CD4-positive, alpha-beta T cell treated with Interleukin-1 beta for 1 hour (primary cell): Measurements from ENCODE around the gene FMN1.
A peak's percentile ranks its signal among the peaks of the same experiment; 100 is the strongest.

Source experiments
- DNase-seq, 2 donors: peaks; one replicate each; pipeline ENCODE4 v3.0.0-alpha.2; 2020 to 2022

Gene FMN1

GRCh38 chr15:33194704-33195670, at the start of gene FMN1:
FMN1 (minus strand) TSS chr15:33194714; CDS start chr15:33154914, 39,800 bp downstream.
- peak; percentile 90 to 94 for DNase-seq

DNA sequence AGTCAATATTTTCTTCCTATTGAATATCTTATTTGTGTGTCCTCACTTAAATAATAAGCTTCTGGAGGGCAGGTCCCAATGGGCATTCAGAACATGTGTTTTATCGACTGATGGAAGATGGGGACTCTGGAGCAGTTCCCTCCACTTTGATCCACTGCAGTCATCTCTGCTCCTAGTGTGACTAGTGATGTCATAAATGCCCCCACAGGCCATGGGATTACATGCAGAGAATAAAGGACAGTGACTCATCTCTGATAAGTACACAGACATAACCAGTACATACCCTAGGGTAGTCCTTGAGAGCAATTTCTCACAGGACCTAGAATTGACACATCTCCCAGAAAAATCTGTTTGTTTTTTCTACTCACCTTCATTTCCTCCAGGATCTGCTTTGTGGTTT, 49.4 kb upstream of the FMN1 start:
- DNase-seq, result no peak

DNA sequence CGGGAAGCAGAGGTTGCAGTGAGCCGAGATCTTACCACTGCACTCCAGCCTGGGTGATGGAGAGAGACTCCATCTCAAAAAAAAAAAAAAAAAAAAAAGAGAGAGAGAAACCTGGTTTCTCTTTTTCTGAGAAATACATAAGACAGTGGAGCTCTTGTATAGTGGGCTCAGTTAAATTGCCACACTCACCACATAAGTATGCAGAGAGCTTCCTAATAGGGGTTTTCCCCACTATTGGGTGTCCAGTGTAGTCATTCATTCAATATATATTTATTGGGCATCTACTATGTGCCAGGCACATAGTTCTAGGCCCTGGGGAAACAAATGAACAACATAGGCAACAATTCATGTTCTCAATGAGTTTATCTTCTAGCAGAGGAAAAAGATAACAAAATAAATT, 48.9 kb upstream of the FMN1 start:
- DNase-seq, result no peak

- DNase-seq, result no peak
These were observed 48.2 kb upstream of the FMN1 start for GRCh38 chr15:33242669-33243191.

DNA sequence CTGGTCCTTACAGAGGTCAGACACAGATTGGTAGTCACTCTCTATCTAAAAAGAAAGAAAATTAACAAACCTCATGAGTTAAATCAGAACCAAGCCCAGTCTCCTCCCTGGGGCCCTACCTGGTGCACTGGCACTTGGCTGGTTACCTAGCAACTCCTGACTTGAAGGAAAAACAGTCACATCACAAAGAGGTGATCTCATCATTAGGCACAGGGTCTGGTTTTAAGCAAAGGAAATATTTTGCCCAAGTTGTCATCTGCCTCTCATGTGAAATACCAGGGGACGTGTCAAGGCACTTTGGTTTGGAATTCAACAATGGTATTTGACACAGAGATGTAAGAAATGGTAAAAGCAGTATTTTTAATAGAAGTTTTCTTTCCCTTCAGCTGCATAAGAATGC, 47.7 kb upstream of the FMN1 start:
- DNase-seq, result no peak

- DNase-seq, result no peak
These were observed 42.5 kb upstream of the FMN1 start for GRCh38 chr15:33236841-33237509.

GRCh38 chr15:33234020-33234461, 39.5 kb upstream of the FMN1 start:
- DNase-seq, result no peak

- DNase-seq, result peak; percentile 71 to 76
These were observed 32.2 kb upstream of the FMN1 start for GRCh38 chr15:33226559-33227181.

DNA sequence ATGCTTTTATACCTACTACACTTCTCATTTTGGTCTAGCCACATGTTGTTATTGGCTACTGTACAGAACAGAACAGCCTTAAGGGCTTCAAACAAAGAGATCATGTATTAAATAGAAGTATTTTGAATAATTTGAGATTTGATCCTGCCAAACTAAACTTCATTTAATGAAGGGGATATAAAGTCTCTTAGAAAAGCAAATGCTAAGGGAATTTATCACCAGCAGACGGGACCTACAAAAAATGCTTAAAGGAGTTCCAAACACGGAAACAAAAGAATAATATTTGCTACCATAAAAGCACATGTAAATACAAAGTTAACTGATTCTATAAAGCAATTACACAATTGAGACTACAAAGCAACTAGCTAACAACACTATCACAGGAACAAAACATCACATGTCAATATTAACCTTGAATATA, 23.6 kb upstream of the FMN1 start:
- no peak for DNase-seq

DNA sequence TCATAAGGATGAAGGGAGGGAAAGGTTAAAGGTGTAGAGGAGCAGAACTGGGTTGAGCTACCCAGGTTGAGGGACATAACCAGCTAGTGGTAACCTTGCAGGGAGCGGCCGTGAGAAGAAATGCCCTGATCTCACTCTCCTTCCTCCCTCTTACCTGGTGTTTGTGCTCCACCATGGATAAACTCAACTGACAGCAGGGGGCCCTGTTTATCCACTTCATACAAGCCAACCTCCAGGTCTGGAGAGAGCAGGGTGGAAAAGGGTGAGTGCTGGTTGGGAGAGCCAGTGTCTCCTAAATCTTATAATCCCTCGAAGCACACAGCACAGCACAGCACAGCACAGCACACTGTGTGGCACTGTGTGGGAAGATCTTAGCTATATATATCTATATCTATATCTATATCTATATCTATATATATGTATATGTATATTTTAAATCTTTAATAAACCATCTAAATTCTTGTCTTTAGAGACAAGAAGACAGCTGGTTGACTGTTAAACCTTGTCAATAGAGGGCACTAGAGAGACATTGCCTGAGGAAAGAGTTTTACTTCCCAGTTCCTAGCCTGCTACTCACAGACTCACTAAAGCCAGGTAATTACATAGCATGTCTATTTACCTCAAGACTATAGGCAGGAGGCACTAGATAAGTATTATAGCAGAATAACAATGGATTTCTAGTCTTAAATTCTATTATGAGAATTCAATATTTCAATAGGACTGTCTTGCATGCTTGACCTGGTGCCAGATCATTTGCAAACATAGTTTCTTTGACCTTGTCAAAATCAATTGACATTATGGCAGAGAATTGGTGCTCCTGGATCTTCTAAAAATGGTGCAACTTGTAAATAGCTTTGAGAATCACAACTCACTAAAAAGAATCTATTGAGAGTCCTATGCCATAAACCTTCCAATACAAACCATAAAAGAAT, 21.7 kb upstream of the FMN1 start:
- DNase-seq, result peak in 1 of 2 donors; percentile 20

GRCh38 chr15:33211176-33211808, 16.8 kb upstream of the FMN1 start:
- no peak for DNase-seq

GRCh38 chr15:33209575-33210481, 15.3 kb upstream of the FMN1 start:
- no peak for DNase-seq

DNA sequence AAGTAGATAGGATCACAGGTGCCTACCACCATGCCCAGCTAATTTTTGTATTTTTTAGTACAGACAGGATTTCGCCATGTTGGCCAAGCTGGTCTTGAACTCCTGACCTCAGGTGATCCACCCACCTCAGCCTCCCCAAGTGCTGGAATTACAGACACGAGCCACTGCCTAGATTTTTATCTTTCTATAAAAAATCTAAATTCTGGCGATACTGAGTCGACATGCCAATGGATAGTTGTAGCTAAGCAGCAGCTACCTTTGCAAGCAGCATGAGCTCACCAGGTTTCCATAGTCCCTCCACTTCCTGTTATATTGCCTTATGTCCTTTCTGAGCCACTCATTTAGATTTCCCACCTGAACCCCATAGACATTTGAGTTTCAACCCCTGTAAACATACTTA, 13.1 kb upstream of the FMN1 start:
- no peak for DNase-seq

DNA sequence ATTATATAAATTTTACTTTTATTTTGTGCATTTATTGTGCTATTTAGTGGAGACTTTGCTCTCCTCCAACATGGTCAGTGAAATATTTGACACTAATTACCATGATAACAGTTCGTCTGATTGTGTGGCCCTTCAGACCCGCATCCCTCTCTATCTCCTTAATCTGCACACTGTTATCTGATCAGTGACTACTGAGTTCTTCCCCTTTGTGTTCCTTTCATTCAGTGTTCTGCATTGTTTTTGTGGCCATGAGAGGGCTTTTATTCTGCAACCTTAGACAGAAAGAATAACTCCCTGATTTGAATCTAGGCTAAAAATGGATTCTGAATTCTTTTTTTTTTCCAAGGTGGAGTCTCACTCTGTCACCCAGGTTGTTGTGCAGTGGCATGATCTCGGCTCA, 11.9 kb upstream of the FMN1 start:
- DNase-seq, result no peak

DNA sequence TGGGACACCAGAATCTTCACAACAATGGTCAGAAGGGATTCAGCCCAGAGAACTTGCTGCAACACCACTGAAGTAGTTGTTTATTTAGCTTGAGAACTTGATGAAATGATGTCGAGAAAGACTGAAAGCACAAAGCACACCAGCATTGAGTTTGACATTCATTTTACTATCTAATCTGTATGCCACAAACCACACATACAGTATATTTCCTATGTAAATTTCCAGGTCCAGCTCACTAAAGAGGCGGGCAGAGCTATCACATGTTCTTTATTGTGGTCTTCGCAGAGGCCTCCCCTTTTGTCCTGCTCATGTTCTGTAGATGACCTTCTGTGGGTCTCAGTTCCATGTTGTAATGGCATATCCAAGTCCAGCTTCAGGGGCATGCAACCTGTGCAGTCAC, 10.4 kb upstream of the FMN1 start:
- DNase-seq, result no peak

GRCh38 chr15:33204087-33204486, 9.6 kb upstream of the FMN1 start:
- no peak for DNase-seq

DNA sequence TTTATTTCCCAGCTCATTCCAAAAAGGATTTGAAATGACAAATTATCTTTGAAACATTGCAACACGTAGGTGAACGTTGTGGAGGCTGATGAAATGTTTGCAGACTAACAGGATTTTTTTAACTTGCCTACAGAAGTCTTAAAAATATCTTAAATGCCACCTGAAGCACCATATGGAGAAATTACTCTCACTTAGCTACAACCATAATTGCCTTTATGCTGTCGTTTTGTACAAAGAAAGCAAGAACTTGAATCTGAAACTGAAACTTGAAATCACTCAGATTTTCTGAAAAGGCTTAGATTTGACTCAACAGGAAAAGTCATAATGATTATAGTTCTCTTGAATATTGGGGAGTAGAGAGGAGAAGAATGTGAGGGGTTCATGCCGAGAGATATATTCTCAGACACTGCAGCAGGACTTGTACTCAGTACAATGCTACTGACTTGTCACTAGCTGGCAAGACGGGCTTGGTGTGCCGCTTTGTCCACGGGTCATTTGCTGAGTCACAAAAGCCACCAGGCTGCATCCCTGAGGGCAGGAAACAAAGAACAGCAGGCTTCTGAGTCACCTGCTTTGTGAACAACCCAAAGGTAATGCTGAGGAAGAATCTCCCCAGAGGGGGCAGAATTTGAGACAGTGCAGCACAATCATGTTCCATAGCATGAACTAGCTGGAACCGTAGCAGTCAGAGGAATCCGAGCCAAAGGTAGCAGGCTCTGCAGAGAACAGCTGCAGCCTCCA, 7.1 kb upstream of the FMN1 start:
- peak; percentile 28 to 59 for DNase-seq

DNA sequence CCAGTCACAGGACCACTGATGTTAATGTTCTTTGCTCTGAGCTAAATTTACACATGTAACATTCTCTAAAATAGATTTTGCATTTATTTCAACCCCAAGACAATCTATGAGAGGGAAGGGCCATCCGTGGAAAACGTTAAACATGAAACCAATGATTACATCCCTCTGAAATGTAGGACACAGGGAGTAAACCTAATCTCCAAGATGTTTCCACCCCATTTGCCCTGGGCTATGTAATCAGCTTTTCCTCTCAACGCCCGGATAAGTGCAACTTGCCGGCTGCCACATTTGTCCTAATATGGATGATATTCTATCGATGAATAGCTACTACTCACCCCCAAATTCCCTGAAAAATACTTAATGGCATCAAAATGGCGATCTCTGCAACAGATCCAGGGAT, 6.4 kb upstream of the FMN1 start:
- no peak for DNase-seq

- DNase-seq, result no peak
These were observed 5.9 kb upstream of the FMN1 start for GRCh38 chr15:33200444-33200843.

GRCh38 chr15:33198541-33198940, 4.0 kb upstream of the FMN1 start:
- no peak for DNase-seq
